Keratinocyte (primary cell): ENCODE measurements around the gene KIF16B.

Source experiments
- CTCF ChIP-seq, 3 experiments: IDR thresholded peaks in 1 of 3; conservative IDR thresholded peaks in 1 of 3; optimal IDR thresholded peaks in 1 of 3; 2 replicates in 2 of 3; 3 replicates in 1 of 3; pipeline versions ENCODE3 to v1.5.1; 2011; ENCODE audit warnings: low read length in 3 of 3, mild to moderate bottlenecking in 3 of 3, moderate library complexity in 2 of 3, control low read depth in 1 of 3, inconsistent platforms in 1 of 3; ENCODE audit not compliant: insufficient read depth in 2 of 3; ENCODE audit errors: extremely low read depth in 1 of 3
- EZH2 ChIP-seq: IDR thresholded peaks from one replicate; pipeline ENCODE4 v1.6.1; 2012; ENCODE audit warnings: inconsistent platforms, mild to moderate bottlenecking, low read length, moderate library complexity

- TF ChIP-seq EZH2: no peak
- TF ChIP-seq CTCF (optimal IDR thresholded peaks at IDR 0.05 in 1 of 3, IDR thresholded peaks at IDR 0.05 in 1 of 3, conservative IDR thresholded peaks at IDR 0.05 in 1 of 3; ENCODE audit: extremely low read depth in 1 of 3, insufficient read depth in 2 of 3, low read length in 3 of 3): no peak
Observed at GRCh38 chr20:16287776-16288175, 285.5 kb downstream of the KIF16B start.
